PFSK-1 (cell line): Measurements from ENCODE around the gene TSC22D2.

ENCODE experiments used
- FOXP2 ChIP-seq: optimal IDR thresholded peaks from 2 replicates; pipeline ENCODE3; 2011; ENCODE audit warnings: borderline replicate concordance, control low read depth, inconsistent platforms; ENCODE audit not compliant: insufficient read depth; ENCODE audit errors: extremely low read length, extremely low read depth
- POLR2AphosphoS5 ChIP-seq: IDR thresholded peaks from 2 replicates; pipeline ENCODE4 v1.6.1; 2012; ENCODE audit warnings: low read depth, mild to moderate bottlenecking, control low read depth, low read length, moderate library complexity
- REST ChIP-seq, 2 experiments: IDR thresholded peaks; 2 replicates each; pipeline versions ENCODE4 v1.6.1 to v1.8.0; 2011 to 2012; ENCODE audit warnings: low read depth in 2 of 2, low read length in 2 of 2, control low read depth in 1 of 2, inconsistent platforms in 1 of 2, mild to moderate bottlenecking in 1 of 2, moderate library complexity in 1 of 2; ENCODE audit not compliant: insufficient read depth in 1 of 2
- SIN3A ChIP-seq: IDR thresholded peaks from 2 replicates; pipeline ENCODE4 v1.6.1; 2012; ENCODE audit warnings: mild to moderate bottlenecking, low read length, moderate library complexity, borderline replicate concordance; ENCODE audit not compliant: insufficient read depth
- TAF1 ChIP-seq: IDR thresholded peaks from 2 replicates; pipeline ENCODE4 v1.6.1; 2012; ENCODE audit warnings: low read length, control low read depth, borderline replicate concordance; ENCODE audit not compliant: insufficient read depth

Gene TSC22D2

GRCh38 chr3:150508401-150508800 lies 100.3 kb downstream of the TSC22D2 start:
- TF ChIP-seq SIN3A (no peak), POLR2AphosphoS5 (no peak), TAF1 (no peak), REST (IDR thresholded peaks at IDR 0.05; ENCODE audit: insufficient read depth in 1 of 2, low read depth in 2 of 2, low read length in 2 of 2) (no peak), FOXP2 (no peak)

- TF ChIP-seq SIN3A (no peak), POLR2AphosphoS5 (no peak), FOXP2 (no peak), REST (IDR thresholded peaks at IDR 0.05; ENCODE audit: insufficient read depth in 1 of 2, low read depth in 2 of 2, low read length in 2 of 2) (no peak), TAF1 (no peak)
Measured at GRCh38 chr3:150509780-150510179, 101.7 kb downstream of the TSC22D2 start.

GRCh38 chr3:150511122-150511821 lies 103.2 kb downstream of the TSC22D2 start:
- TF ChIP-seq REST (IDR thresholded peaks at IDR 0.05; ENCODE audit: insufficient read depth in 1 of 2, low read depth in 2 of 2, low read length in 2 of 2): no peak
- TF ChIP-seq FOXP2: no peak
- no peak for TF ChIP-seq POLR2AphosphoS5
- no peak for TF ChIP-seq TAF1
- TF ChIP-seq SIN3A: no peak

GRCh38 chr3:150515210-150515609 lies 107.1 kb downstream of the TSC22D2 start:
- no peak for TF ChIP-seq FOXP2
- TF ChIP-seq SIN3A: no peak
- no peak for TF ChIP-seq POLR2AphosphoS5
- TF ChIP-seq TAF1: no peak
